Spleen (tissue), 11 donors: Measurements from ENCODE around the gene AQP4. TPM values are rescaled to one million over a fixed set of nuclear protein-coding genes. Genes with fewer than 3 reads are reported as not detected.

Experiments
- DNase-seq: peaks from one replicate; pipeline ENCODE4 v3.0.0-alpha.2; 2020
- H3K27ac ChIP-seq, 8 donors: fragments of 200-600 bp; sonication (generic) in 7 of 8; 1 replicate in 4 of 8; 2 replicates in 4 of 8; pipeline versions ENCODE4 v1.5.0 to v1.8.0; 2016 to 2021; ENCODE audit warnings: inconsistent platforms in 4 of 8, mild to moderate bottlenecking in 4 of 8, moderate library complexity in 1 of 8
- H3K27me3 ChIP-seq, 7 donors: fragments of 200-600 bp; sonication (generic) in 6 of 7; replicated peaks in 1 of 7; 1 replicate in 4 of 7; 2 replicates in 3 of 7; pipeline versions ENCODE4 v1.5.0 to v1.8.0; 2016 to 2021; ENCODE audit warnings: inconsistent platforms in 3 of 7, mild to moderate bottlenecking in 1 of 7
- H3K36me3 ChIP-seq, 6 donors: fragments of 200-600 bp; sonication (generic) in 5 of 6; 1 replicate in 4 of 6; 2 replicates in 2 of 6; pipeline versions ENCODE4 v1.5.0 to v1.8.0; 2016 to 2021; ENCODE audit warnings: inconsistent platforms in 2 of 6
- H3K4me1 ChIP-seq, 6 donors: fragments of 200-600 bp; sonication (generic) in 5 of 6; 1 replicate in 3 of 6; 2 replicates in 3 of 6; pipeline versions ENCODE4 v1.5.0 to v1.8.0; 2016 to 2021; ENCODE audit warnings: inconsistent platforms in 3 of 6
- H3K4me3 ChIP-seq, 8 donors: fragments of 200-600 bp; sonication (generic) in 7 of 8; 1 replicate in 4 of 8; 2 replicates in 4 of 8; pipeline versions ENCODE4 v1.5.0 to v1.8.0; 2016 to 2021; ENCODE audit warnings: inconsistent platforms in 4 of 8, mild to moderate bottlenecking in 4 of 8, moderate library complexity in 2 of 8
- H3K9me3 ChIP-seq, 8 donors: fragments of 200-600 bp; sonication (generic) in 7 of 8; 1 replicate in 4 of 8; 2 replicates in 4 of 8; pipeline versions ENCODE4 v1.5.0 to v1.8.0; 2016 to 2021; ENCODE audit warnings: inconsistent platforms in 4 of 8
- POLR2A ChIP-seq, 3 donors: fragments of 450-650 bp; IDR thresholded peaks; one replicate each; pipeline ENCODE4 v1.5.1; 2017; ENCODE audit warnings: antibody characterized with exemption in 3 of 3, mild to moderate bottlenecking in 1 of 3
- POLR2AphosphoS5 ChIP-seq, 3 donors: sonication (generic); formaldehyde crosslinking; IDR thresholded peaks; one replicate each; pipeline ENCODE4 v1.5.1; 2017; ENCODE audit warnings: antibody characterized with exemption in 3 of 3
- WGBS, 5 donors: extraction: QIAGEN DNeasy Blood & Tissue Kit in 3 of 5; methylation state at CpG; one replicate each; pipeline versions ENCODE4 v1.1.5 to v1.1.7; 2013 to 2018; 5-methylcytosine and 5-hydroxymethylcytosine counted together
- intact Hi-C: fragments of 100-400 bp; cut with DNase I; formaldehyde crosslinking; loops from one replicate; pipeline ENCODE4 v1.15.0; 2023; ENCODE audit warnings: low total_unique reads
- polyA plus RNA-seq, 3 donors: library from polyadenylated mRNA; stranded (reverse); fragments of 200-250 nt; gene quantifications; one replicate each; pipeline ENCODE4 v1.2.1, GENCODE V29; 2013
- total RNA-seq, 7 donors: library from RNA; depleted of rRNA in 3 of 7; stranded (reverse); fragments of >200 nt in 3 of 7; fragmentation: NEBNext Ultra II Directional in 4 of 7; extraction: Animal tissue kit (Norgen Biotek cat#: 25700) in 4 of 7; gene quantifications; one replicate each; pipeline versions ENCODE4 v1.1.0 to v1.2.1, GENCODE V29; 2016 to 2021
- TF ChIP-seq, protein P1 (sequence below), 11 experiments: fragments of 200-600 bp in 7 of 11; fragments of 450-650 bp in 4 of 11; sonication (generic) in 4 of 11; IDR thresholded peaks in 8 of 11; conservative IDR thresholded peaks in 3 of 11; 1 replicate in 7 of 11; 2 replicates in 4 of 11; pipeline versions ENCODE4 v1.4.0 to v1.8.0; 2016 to 2021; ENCODE audit warnings: antibody characterized with exemption in 11 of 11, inconsistent platforms in 4 of 11, mild to moderate bottlenecking in 1 of 11
- donor health status: healthy with polysubstance abuse.
- donor health status: DM: no; HTN: no; CAD: no; lungs with moderate emphysema.
- donor health status: DM: no; HTN: no; CAD: no.
- donor health status: Bipolar disorder and iron deficiency.
- donor health status: healthy.
- donor health status: DM: no; HTN: no; CAD: no.
- donor health status: DM: yes; HTN: yes; CAD: no.

Gene AQP4
- total and polyA plus RNA-seq, 10 donors: 0.15 to 3.0 (median 0.78) TPM

DNA sequence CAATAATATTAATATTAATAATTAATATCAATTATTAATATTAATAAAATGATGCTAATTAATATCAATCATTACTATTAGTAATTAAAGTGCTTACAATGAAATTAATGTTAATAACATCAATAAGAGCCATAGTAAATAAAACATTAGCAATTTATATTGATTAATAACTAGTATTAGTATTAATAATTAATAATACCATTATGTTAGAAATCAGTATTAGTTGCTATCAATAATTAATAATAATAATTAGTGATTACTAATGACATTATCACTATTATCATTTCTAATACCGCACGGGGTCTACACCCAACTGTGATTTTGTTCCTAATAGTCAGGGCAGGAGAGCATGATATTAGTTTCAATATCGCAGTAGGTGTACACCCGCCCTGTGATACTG lies 22.8 kb upstream of the AQP4 start:
- no peak for DNase-seq
- Histone ChIP-seq H3K36me3 (no peaks in the 10 kb centered on the region), H3K27ac (no peak overlapping the region), H3K27me3 (no peaks in the 10 kb centered on the region), H3K4me3 (no peak overlapping the region), H3K4me1 (no peaks in the 10 kb centered on the region), H3K9me3 (no peaks in the 10 kb centered on the region)
- intact Hi-C loops: no loop called here
- WGBS, 5 donors: 92 to 97% (median 95%) methylated on average over 4 of the region's 4 CpGs
- TF ChIP-seq POLR2AphosphoS5 (IDR thresholded peaks at IDR 0.05) (no peak), POLR2A (IDR thresholded peaks at IDR 0.05) (no peak)
- TF ChIP-seq, protein P1, sequence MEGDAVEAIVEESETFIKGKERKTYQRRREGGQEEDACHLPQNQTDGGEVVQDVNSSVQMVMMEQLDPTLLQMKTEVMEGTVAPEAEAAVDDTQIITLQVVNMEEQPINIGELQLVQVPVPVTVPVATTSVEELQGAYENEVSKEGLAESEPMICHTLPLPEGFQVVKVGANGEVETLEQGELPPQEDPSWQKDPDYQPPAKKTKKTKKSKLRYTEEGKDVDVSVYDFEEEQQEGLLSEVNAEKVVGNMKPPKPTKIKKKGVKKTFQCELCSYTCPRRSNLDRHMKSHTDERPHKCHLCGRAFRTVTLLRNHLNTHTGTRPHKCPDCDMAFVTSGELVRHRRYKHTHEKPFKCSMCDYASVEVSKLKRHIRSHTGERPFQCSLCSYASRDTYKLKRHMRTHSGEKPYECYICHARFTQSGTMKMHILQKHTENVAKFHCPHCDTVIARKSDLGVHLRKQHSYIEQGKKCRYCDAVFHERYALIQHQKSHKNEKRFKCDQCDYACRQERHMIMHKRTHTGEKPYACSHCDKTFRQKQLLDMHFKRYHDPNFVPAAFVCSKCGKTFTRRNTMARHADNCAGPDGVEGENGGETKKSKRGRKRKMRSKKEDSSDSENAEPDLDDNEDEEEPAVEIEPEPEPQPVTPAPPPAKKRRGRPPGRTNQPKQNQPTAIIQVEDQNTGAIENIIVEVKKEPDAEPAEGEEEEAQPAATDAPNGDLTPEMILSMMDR (IDR thresholded peaks at IDR 0.05 in 8 of 11, conservative IDR thresholded peaks at IDR 0.05 in 3 of 11): no peak

DNA sequence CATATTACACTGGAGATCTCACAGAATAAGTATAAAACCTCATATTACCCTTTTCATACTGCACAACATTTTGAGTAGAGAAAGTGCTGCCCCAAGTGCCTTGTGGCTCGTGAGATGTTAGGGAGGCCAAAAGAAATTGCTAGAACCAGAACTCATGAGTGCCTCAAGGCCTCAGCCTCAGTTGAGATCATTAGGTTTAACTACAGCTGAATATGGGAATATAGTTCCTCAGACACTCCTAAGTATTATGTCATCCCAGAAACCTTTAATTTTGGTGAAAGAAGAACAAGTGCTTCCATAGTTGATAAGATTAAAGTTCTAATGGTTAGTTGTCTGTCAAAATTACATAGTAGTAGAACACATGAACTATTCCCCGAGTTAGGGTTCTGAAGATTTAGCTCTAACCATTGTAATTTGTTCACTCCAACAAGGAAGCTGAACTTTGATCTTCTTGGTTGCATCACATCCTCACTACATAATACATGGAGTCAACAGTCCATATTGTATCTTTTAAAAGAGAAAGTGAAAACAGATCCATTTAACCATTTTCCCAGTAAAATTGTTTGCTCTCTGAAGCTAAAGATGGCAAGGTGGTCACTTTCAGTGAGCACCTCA lies 9.6 kb upstream of the AQP4 start:
- Histone ChIP-seq H3K4me1 (no peaks in the 10 kb centered on the region), H3K4me3 (no peak overlapping the region), H3K9me3 (no peaks in the 10 kb centered on the region), H3K27ac (no peak overlapping the region), H3K36me3 (no peaks in the 10 kb centered on the region), H3K27me3 (no peaks in the 10 kb centered on the region)
- 66 to 90% (median 82%) methylated on average over 2 of the region's 2 CpGs for WGBS, 5 donors
- intact Hi-C loops: no loop called here
- DNase-seq: no peak
- TF ChIP-seq POLR2AphosphoS5 (IDR thresholded peaks at IDR 0.05): no peak
- TF ChIP-seq, protein P1 (IDR thresholded peaks at IDR 0.05 in 8 of 11, conservative IDR thresholded peaks at IDR 0.05 in 3 of 11): no peak
- TF ChIP-seq POLR2A (IDR thresholded peaks at IDR 0.05): no peak

DNA sequence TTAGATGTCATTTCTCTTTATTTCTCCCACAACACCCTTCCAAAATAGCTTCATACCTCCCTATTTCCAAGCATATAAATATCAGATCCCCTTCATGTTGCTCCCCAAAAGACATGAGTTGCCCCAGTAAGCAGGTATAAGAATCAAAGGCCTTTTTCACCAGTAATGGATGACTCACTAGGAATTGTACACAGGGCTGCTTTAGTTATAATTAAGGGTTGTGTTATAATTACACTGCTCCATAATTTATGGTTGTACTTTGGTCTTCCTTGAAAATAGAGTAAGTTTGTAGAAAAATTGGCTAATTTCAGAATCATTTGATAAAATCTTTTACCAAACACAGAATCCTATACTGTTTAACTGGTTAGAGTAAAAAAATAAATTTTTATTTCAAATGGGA lies 8.8 kb upstream of the AQP4 start:
- Histone ChIP-seq H3K36me3 (no peaks in the 10 kb centered on the region), H3K27me3 (no peaks in the 10 kb centered on the region), H3K4me1 (no peaks in the 10 kb centered on the region), H3K4me3 (no peak overlapping the region), H3K9me3 (no peaks in the 10 kb centered on the region), H3K27ac (no peak overlapping the region)
- no peak for DNase-seq
- TF ChIP-seq, protein P1 (IDR thresholded peaks at IDR 0.05 in 8 of 11, conservative IDR thresholded peaks at IDR 0.05 in 3 of 11): no peak
- TF ChIP-seq POLR2AphosphoS5 (IDR thresholded peaks at IDR 0.05): no peak
- TF ChIP-seq POLR2A (IDR thresholded peaks at IDR 0.05): no peak
- intact Hi-C loops: no loop called here

DNA sequence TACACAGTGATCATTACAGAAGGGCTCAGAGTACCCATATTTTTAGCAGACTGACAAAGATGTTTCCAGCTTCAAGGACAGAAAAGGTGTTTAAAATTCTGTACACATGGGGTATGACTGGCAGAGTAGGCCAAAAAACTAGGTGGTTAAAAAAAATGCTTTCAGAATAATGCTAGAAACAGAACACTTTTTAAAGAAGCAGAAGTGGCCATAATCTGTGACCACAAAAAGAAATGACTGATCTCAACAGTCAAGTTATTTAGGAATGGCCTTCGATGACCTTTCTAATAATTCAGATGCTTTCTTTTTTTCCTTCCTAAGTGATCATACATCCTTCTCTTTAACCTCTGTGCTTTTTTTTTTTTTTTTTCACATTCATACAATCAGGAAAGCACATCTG lies 4.1 kb upstream of the AQP4 start:
- Histone ChIP-seq H3K9me3 (no peaks in the 10 kb centered on the region), H3K27ac (no peak overlapping the region), H3K36me3 (no peaks in the 10 kb centered on the region), H3K27me3 (peaks cover 0 to 17% (median 0%) of the 10 kb centered on the region in 7 donors), H3K4me3 (no peak overlapping the region), H3K4me1 (no peaks in the 10 kb centered on the region)
- no peak for DNase-seq
- intact Hi-C loops: no loop called here
- no peak for TF ChIP-seq POLR2A (IDR thresholded peaks at IDR 0.05)
- TF ChIP-seq, protein P1 (IDR thresholded peaks at IDR 0.05 in 8 of 11, conservative IDR thresholded peaks at IDR 0.05 in 3 of 11): no peak
- WGBS, 5 donors: 28 to 52% (median 41%) methylated on average over 1 of the region's 1 CpG
